HEK293 (cell line): Measurements from ENCODE around the gene NPM3.
A peak's percentile ranks its signal among the peaks of the same experiment; 100 is the strongest.

Experiments
- CTCF ChIA-PET: fragments of 350-600 bp; formaldehyde crosslinking; extraction: SDS; loops from one replicate; lab custom pipeline; 2021; ENCODE audit warnings: antibody characterized with exemption; lab: Yijun Ruan, JAX
- POLR2A ChIA-PET: fragments of 300-600 bp; formaldehyde crosslinking; extraction: SDS; loops from one replicate; lab custom pipeline; 2020; ENCODE audit warnings: antibody characterized with exemption, inconsistent platforms; lab: Yijun Ruan, JAX
- H3K27ac ChIP-seq: fragments of 200-500 bp; sonication (Bioruptor generic); 2 replicates; pipeline ENCODE4 v1.5.1; 2014; ENCODE audit warnings: low read depth, low read length, control low read depth, inconsistent platforms; ENCODE audit errors: extremely low read depth
- H3K36me3 ChIP-seq, 2 experiments: fragments of 200-500 bp in 1 of 2; sonication (Bioruptor generic) in 1 of 2; 1 replicate in 1 of 2; 2 replicates in 1 of 2; pipeline ENCODE4 v1.5.1; 2014 to 2017; ENCODE audit warnings: inconsistent platforms in 2 of 2, low read length in 2 of 2; ENCODE audit not compliant: control insufficient read depth in 2 of 2, insufficient read depth in 1 of 2
- H3K4me1 ChIP-seq: fragments of 200-500 bp; sonication (Bioruptor generic); 2 replicates; pipeline ENCODE4 v1.5.1; 2014; ENCODE audit warnings: mild to moderate bottlenecking, low read length, inconsistent platforms; ENCODE audit not compliant: control insufficient read depth, insufficient read depth
- H3K4me3 ChIP-seq: 2 replicates; pipeline ENCODE4 v1.5.1; 2011; ENCODE audit warnings: low read depth, mild to moderate bottlenecking, control low read depth, low read length, moderate library complexity
- H3K9me3 ChIP-seq: fragments of 200-500 bp; sonication (Bioruptor generic); 2 replicates; pipeline ENCODE4 v1.5.1; 2014; ENCODE audit warnings: low read depth, low read length, inconsistent platforms; ENCODE audit not compliant: control insufficient read depth, insufficient read depth
- ELK4 ChIP-seq: IDR thresholded peaks from 2 replicates; pipeline ENCODE4 v1.6.1; 2011; ENCODE audit warnings: mild to moderate bottlenecking, low read depth, low read length, borderline replicate concordance
- SETDB1 ChIP-seq: IDR thresholded peaks from one replicate; pipeline ENCODE4 v1.6.1; 2017; ENCODE audit warnings: mild to moderate bottlenecking, low read length, moderate library complexity, mixed read lengths; ENCODE audit not compliant: insufficient read length
- TCF7L2 ChIP-seq: IDR thresholded peaks from 2 replicates; pipeline ENCODE4 v1.6.1; 2011; ENCODE audit warnings: low read depth, mild to moderate bottlenecking, inconsistent platforms, low read length, moderate library complexity, borderline replicate concordance
- ZBTB11 ChIP-seq: fragments of 450-650 bp; formaldehyde crosslinking; conservative IDR thresholded peaks from 2 replicates; pipeline ENCODE4 v1.5.1; 2016; ENCODE audit warnings: low read depth, missing biosample characterization, missing genetic modification characterization
- ZNF146 ChIP-seq: fragments of 450-650 bp; formaldehyde crosslinking; IDR thresholded peaks from 2 replicates; pipeline ENCODE4 v1.5.1; 2016; ENCODE audit warnings: missing biosample characterization, missing genetic modification characterization
- ZNF155 ChIP-seq: fragments of 450-650 bp; formaldehyde crosslinking; IDR thresholded peaks from 2 replicates; pipeline ENCODE4 v1.5.1; 2016; ENCODE audit warnings: missing biosample characterization, missing genetic modification characterization
- ZNF211 ChIP-seq: fragments of 450-650 bp; formaldehyde crosslinking; IDR thresholded peaks from 2 replicates; pipeline ENCODE4 v1.5.1; 2016; ENCODE audit warnings: low read depth, missing biosample characterization, missing genetic modification characterization
- ZNF239 ChIP-seq: fragments of 450-650 bp; formaldehyde crosslinking; IDR thresholded peaks from 2 replicates; pipeline ENCODE4 v1.5.1; 2016; ENCODE audit warnings: missing biosample characterization, missing genetic modification characterization
- ZNF266 ChIP-seq: fragments of 450-650 bp; formaldehyde crosslinking; IDR thresholded peaks from 2 replicates; pipeline ENCODE4 v1.5.1; 2016; ENCODE audit warnings: missing biosample characterization, missing genetic modification characterization, low read depth
- ZNF416 ChIP-seq: fragments of 450-650 bp; formaldehyde crosslinking; IDR thresholded peaks from 2 replicates; pipeline ENCODE4 v1.5.1; 2016; ENCODE audit warnings: missing biosample characterization, missing genetic modification characterization
- ZNF48 ChIP-seq: fragments of 450-650 bp; formaldehyde crosslinking; IDR thresholded peaks from 2 replicates; pipeline ENCODE4 v1.5.1; 2016; ENCODE audit warnings: missing biosample characterization, missing genetic modification characterization
- ZNF530 ChIP-seq: fragments of 450-650 bp; formaldehyde crosslinking; IDR thresholded peaks from 2 replicates; pipeline ENCODE4 v1.5.1; 2016; ENCODE audit warnings: low read depth, missing biosample characterization, missing genetic modification characterization
- ZNF549 ChIP-seq: fragments of 450-650 bp; IDR thresholded peaks from 2 replicates; pipeline ENCODE4 v1.5.1; 2018; ENCODE audit warnings: missing biosample characterization, missing genetic modification characterization, mild to moderate bottlenecking, inconsistent platforms, moderate library complexity
- ZNF585B ChIP-seq: fragments of 450-650 bp; formaldehyde crosslinking; IDR thresholded peaks from 2 replicates; pipeline ENCODE4 v1.5.1; 2016; ENCODE audit warnings: missing biosample characterization, missing genetic modification characterization
- ZNF623 ChIP-seq: fragments of 450-650 bp; formaldehyde crosslinking; IDR thresholded peaks from 2 replicates; pipeline ENCODE4 v1.5.1; 2016; ENCODE audit warnings: missing biosample characterization, missing genetic modification characterization
- ZNF624 ChIP-seq: fragments of 450-650 bp; formaldehyde crosslinking; IDR thresholded peaks from 2 replicates; pipeline ENCODE4 v1.5.1; 2017; ENCODE audit warnings: missing biosample characterization, missing genetic modification characterization
- ZNF626 ChIP-seq: fragments of 450-650 bp; sonication (Bioruptor Pico); formaldehyde crosslinking; IDR thresholded peaks from 2 replicates; pipeline ENCODE4 v1.5.1; 2018; ENCODE audit warnings: missing biosample characterization, missing genetic modification characterization, inconsistent platforms
- ZNF654 ChIP-seq: fragments of 450-650 bp; formaldehyde crosslinking; IDR thresholded peaks from 2 replicates; pipeline ENCODE4 v1.5.1; 2016; ENCODE audit warnings: low read depth, missing biosample characterization, missing genetic modification characterization
- ZNF692 ChIP-seq: fragments of 450-650 bp; formaldehyde crosslinking; IDR thresholded peaks from 2 replicates; pipeline ENCODE4 v1.5.1; 2016; ENCODE audit warnings: missing biosample characterization, missing genetic modification characterization
- ZNF76 ChIP-seq: fragments of 450-650 bp; formaldehyde crosslinking; IDR thresholded peaks from 2 replicates; pipeline ENCODE4; 2016; ENCODE audit warnings: low read depth, missing biosample characterization, missing genetic modification characterization, borderline replicate concordance
- ZNF768 ChIP-seq: fragments of 450-650 bp; formaldehyde crosslinking; IDR thresholded peaks from 2 replicates; pipeline ENCODE4 v1.5.1; 2018; ENCODE audit warnings: missing biosample characterization, mild to moderate bottlenecking, missing genetic modification characterization
- ZNF791 ChIP-seq: fragments of 450-650 bp; formaldehyde crosslinking; IDR thresholded peaks from 2 replicates; pipeline ENCODE4 v1.5.1; 2016; ENCODE audit warnings: missing biosample characterization, missing genetic modification characterization
- ZNF830 ChIP-seq: fragments of 450-650 bp; IDR thresholded peaks from 2 replicates; pipeline ENCODE4 v1.5.0; 2018; ENCODE audit warnings: missing biosample characterization, missing genetic modification characterization, low read depth, mild to moderate bottlenecking, moderate library complexity
- TF ChIP-seq, protein P1 (sequence below): fragments of 450-650 bp; formaldehyde crosslinking; IDR thresholded peaks from 2 replicates; pipeline ENCODE4 v1.5.1; 2016; ENCODE audit warnings: missing biosample characterization, missing genetic modification characterization

NPM3 gene

GRCh38 chr10:101744267-101744666, 39.0 kb downstream of the NPM3 start (continued):
- TF ChIP-seq, protein P1, sequence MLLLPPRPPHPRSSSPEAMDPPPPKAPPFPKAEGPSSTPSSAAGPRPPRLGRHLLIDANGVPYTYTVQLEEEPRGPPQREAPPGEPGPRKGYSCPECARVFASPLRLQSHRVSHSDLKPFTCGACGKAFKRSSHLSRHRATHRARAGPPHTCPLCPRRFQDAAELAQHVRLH (tag by site-specific recombination): no peak
- TF ChIP-seq ZNF155 (tag by site-specific recombination) (no peak), ZNF211 (tag by site-specific recombination) (no peak), ZNF76 (tag by site-specific recombination) (no peak), ZNF692 (tag by site-specific recombination) (no peak)

DNA sequence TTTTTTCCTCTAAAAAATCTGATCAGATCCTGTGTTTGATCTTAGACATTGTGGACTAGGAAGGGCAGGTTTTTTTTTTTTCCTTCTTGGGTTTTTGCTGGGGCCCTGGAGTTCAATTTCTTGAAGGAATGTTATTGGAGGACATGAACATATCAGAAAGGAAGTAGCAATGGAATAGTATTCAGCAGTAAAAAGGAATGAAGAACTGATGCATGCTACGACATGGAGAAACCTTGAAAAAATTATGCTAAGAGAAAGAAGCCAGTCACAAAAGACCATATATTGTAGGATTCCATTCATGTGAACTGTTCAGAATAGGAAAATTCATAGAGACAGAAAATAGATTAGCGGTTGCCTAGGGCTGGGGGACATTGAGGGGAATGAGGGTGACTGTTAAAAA, 41.3 kb downstream of the NPM3 start:
- Histone ChIP-seq H3K36me3 (no peaks in the 10 kb centered on the region), H3K9me3 (no peaks in the 10 kb centered on the region), H3K27ac (no peak overlapping the region), H3K4me1 (no peaks in the 10 kb centered on the region; the same call in 1 of the 2 replicates), H3K4me3 (no peak overlapping the region)
- no peak for TF ChIP-seq ZBTB11 (tag by site-specific recombination)
- TF ChIP-seq ZNF146: peak; percentile 80
- no peak for TF ChIP-seq ZNF791 (tag by site-specific recombination)
- TF ChIP-seq ZNF624 (tag by site-specific recombination): no peak
- ChIA-PET CTCF (no interaction called here), POLR2A (no interaction called here)

GRCh38 chr10:101736666-101737065, 46.6 kb downstream of the NPM3 start:
- TF ChIP-seq ZNF626 (tag by site-specific recombination) (no peak), ZNF146 (no peak), ZNF48 (no peak), ZNF530 (tag by site-specific recombination) (no peak), ZNF416 (no peak), ZNF623 (tag by site-specific recombination) (no peak)
- ChIA-PET POLR2A (no interaction called here), CTCF (interaction anchor here (1.2 to 1.3 kb wide), 2 partner anchors 8 to 24 kb away, joined by 3 to 4 read pairs; no protein-coding TSS in a partner anchor)
- Histone ChIP-seq H3K27ac (no peak overlapping the region), H3K4me3 (no peak overlapping the region), H3K9me3 (no peaks in the 10 kb centered on the region), H3K4me1 (no peaks in the 10 kb centered on the region), H3K36me3 (no peaks in the 10 kb centered on the region)

DNA sequence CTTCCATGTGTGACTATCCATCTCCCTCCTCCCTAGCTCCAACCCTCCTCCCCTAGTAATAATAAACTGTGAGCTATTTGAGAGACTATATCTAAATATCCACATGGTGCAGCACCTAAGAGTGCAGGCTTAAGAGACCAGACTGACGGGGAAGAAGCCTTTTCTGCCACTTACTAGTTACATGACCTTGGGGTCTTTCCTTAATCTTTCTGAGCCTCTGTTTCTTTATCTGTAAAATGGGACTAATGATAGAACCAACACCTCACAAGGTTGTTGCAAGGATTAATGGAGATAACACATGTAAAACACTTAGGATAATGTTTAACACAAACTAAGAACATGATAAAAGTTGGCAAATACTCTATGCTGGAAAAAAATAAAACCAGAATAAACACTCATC, 51.1 kb downstream of the NPM3 start:
- TF ChIP-seq ZNF146 (no peak), SETDB1 (no peak), ZNF830 (tag by site-specific recombination) (no peak), ZNF768 (tag by site-specific recombination) (no peak), ZNF654 (no peak), ZNF530 (tag by site-specific recombination) (no peak), TCF7L2 (no peak), ZNF549 (tag by site-specific recombination) (no peak), ZNF266 (tag by site-specific recombination) (no peak), ELK4 (no peak), ZNF585B (tag by site-specific recombination) (no peak), ZNF239 (tag by site-specific recombination) (no peak)
- Histone ChIP-seq H3K4me3 (no peak overlapping the region), H3K4me1 (no peaks in the 10 kb centered on the region), H3K9me3 (no peaks in the 10 kb centered on the region), H3K36me3 (no peaks in the 10 kb centered on the region), H3K27ac (no peak overlapping the region)
- ChIA-PET POLR2A (interaction anchor here (0.8 kb wide), 1 partner anchor 37 kb away, joined by 3 read pairs; the partner anchor contains the start of gene FBXW4), CTCF (interaction anchor here (0.6 kb wide), 1 partner anchor 518 kb away, joined by 3 read pairs; no protein-coding TSS in a partner anchor)
